ENCODE data around the gene FNIP1. TPM values are rescaled to one million over a fixed set of nuclear protein-coding genes. Genes with fewer than 3 reads are reported as not detected.
"Not testable (repeated sequence)": the region's sequence is repeated elsewhere in the genome, so short reads cannot be mapped to it uniquely, and the experiment has no call there.

Gene FNIP1
- total RNA-seq, 1 experiment from 2014 or later, result 59.4 TPM

DNA sequence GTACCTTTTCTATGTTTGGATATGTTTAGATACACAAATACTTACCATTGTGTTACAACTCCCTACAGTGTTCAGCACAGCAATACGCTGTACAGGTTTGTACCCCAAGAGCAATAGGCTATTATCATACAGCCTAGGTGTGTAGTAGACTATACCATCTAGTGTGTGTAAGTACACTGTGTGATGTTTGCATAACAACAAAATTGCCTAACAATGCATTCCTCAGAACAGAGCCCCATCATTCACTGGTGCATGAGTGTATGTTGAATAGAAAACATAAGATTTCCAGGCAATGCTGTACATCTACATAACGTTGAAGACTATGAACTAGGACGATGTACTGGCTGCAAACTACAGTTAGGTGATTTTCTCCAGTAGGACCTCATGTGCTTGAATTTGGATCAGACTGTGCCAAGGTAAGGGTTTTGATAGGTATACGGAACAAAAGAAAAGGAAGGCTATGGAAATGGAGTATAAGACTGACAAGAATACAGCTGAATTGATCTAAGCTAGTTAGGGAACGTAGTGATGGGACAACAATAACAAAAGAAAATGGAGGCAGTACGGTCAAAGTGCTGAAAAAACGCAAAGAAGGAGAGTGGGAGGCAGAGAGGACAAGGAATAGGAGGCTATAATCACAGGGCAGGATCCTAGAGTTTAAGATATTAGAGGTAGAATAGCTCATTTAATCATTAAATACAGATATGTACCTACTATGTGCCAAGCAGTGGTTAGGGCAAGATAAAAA lies 46.9 kb downstream of the FNIP1 start:
- DNase-seq (ENCODE audit: low spot score), result no peak

DNA sequence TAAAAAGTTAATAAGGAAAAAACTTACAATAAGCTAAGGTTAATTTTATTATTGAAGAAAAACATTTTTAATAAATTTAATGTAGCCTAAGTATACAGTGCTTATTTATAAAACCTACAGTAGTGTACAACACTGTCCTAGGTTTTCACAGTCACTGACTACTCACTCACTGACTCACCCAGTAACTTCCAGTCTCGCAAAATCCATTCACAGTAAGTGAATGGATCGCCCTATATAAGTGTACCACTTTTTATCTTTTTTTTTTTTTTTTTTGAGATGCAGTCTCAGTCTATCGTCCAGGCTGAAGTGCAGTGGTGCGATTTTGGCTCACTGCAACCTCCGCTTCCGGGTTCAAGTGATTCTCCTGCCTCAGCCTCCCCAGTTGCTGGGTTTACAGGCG lies 47.7 kb downstream of the FNIP1 start:
- DNase-seq (ENCODE audit: low spot score), result peak; percentile 55

DNA sequence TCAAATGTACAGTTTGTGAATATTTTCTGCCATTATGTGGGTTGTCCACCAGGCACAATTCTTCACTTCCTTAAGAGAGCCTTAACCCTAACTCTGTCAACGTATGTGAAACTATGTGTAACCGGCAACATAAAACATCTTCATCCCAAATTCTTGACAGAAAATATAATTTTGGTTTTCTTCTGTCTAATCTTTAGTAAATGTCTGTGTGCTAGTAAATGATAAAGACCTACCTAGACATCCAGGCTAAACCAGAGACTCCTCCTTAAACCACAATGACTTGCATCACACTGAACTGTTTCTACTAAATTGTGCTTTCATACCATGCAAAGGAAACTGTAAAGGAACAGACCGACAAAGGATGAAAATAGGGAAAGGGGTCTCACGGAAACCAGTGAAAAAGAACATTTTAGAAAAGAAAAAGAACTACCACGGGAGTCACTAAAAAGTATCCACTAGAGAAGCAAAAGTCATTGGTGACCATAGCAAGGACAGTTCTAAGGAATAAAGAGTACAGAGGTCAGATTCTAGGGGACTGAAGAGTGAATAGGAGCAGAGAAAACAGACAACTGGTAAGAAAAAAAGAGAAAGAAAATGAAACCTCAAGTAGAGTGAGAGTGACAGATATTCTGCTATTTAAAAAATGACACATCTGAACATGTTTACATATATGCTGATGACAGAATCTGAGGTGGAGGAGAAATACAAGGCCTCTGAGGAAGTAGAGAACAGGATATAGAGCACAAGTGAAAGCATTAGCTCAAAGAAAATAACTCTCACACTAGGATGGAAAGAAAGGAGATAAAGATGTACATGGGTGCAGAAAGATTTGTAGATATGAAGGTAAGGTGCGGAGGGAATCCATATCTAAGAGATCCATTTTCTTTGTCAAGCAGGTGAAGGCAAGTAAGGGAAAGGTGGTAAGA lies 49.4 kb downstream of the FNIP1 start:
- peak; percentile 19 for DNase-seq (ENCODE audit: low spot score)

- no peak for DNase-seq (ENCODE audit: low spot score)
Observed at GRCh38 chr5:131746423-131746822, 50.4 kb downstream of the FNIP1 start.

DNA sequence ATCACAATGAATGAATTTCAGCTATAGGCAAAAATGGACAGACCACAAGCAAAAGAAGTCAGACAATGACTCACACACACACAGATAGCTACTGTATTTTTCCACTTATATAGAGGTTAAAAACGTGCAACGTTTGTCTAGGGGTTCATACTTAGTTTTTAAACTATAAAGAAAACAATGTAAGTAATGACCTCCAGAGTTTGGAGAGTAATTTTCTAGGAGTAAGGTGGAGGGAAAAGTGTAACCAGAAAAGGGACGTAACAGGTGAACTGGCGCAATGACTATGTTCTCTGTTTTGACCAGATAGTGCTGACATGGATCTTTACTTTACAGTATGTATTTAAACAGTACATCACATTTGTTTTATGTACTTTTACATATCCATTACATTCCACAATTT lies 51.1 kb downstream of the FNIP1 start:
- DNase-seq (ENCODE audit: low spot score), result peak; percentile 5

DNA sequence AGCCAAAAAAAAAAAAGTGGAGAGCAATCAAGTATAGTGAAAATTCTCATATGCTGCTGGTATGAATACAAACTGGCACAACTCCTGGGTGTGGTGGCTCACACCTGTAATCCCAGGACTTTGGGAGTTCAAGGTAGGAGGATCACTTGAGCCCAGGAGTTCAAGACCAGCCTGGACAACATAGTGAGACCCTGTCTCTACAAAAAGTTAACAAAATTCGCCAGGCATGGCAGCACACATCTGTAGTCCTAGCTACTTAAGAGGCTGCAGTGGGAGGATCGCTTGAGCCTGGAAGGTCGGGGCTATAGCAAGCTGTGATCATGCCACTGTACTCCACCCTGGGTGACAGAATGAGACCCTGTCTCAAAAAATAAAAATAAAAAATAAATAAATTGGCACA lies 51.7 kb downstream of the FNIP1 start:
- no peak for DNase-seq (ENCODE audit: low spot score)

GRCh38 chr5:131740477-131740876 lies 56.3 kb downstream of the FNIP1 start:
- DNase-seq (ENCODE audit: low spot score), result no peak

DNA sequence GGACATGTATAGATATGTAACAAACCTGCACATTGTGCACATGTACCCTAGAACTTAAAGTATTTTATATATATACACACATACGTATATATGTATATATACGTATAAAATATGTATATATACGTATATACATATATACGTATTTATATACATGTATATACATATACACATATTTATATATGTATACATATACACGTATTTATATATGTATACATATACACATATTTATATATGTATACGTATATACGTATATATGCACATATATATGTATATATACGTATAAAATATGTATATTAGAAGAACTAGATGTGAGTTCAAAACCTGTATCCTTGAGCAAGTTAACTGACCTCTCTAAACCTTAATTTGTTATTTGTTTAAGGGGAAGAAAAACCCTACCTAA lies 61.4 kb downstream of the FNIP1 start:
- no peak for DNase-seq (ENCODE audit: low spot score)

- DNase-seq (ENCODE audit: low spot score), result not testable (repeated sequence)
Observed at GRCh38 chr5:131734939-131735338, 61.9 kb downstream of the FNIP1 start.

DNA sequence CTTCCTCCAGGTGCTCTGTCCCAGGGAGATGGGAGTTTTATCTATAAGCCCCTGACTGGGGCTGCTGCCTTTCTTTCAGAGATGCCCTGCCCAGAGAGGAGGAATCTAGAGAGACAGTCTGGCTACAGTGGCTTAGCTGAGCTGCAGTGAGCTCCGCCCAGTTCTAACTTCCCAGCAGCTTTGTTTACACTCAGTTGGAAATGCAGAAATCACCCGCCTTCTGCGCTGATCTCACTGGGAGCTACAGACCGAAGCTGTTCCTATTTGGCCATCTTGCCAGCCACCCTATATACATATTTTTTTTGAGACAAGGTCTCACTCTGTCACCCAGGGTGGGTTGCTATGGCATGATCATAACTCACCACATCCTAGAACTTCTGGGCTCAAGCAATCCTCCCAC lies 67.5 kb downstream of the FNIP1 start:
- not testable (repeated sequence) for DNase-seq (ENCODE audit: low spot score)

- not testable (repeated sequence) for DNase-seq (ENCODE audit: low spot score)
Observed at GRCh38 chr5:131724089-131724488, 72.7 kb downstream of the FNIP1 start.

- no peak for DNase-seq (ENCODE audit: low spot score)
Observed at GRCh38 chr5:131720714-131721113, 76.1 kb downstream of the FNIP1 start.

DNA sequence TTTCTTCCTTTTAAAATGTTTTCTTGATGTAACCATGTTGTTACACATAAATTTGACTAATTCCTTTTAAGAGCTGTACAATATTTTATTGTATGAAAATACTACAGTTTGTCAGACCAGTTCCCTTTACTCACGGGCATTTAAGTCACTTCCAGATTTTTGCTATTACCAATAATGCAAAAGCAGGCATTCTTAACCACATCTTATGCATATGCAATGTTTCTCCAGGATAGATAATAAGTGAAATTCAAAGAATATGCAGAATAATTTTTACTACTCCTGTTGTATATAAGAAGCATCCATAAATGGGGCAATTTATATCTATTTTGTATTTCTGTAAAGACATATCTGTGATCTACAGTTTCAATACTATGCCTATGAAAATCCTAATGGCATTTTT lies 77.3 kb downstream of the FNIP1 start:
- DNase-seq (ENCODE audit: low spot score), result no peak

GRCh38 chr5:131718487-131719014 lies 78.3 kb downstream of the FNIP1 start:
- no peak for DNase-seq (ENCODE audit: low spot score)

GRCh38 chr5:131717164-131717563 lies 79.7 kb downstream of the FNIP1 start:
- DNase-seq (ENCODE audit: low spot score), result not testable (repeated sequence)

GRCh38 chr5:131716650-131717049 lies 80.2 kb downstream of the FNIP1 start:
- DNase-seq (ENCODE audit: low spot score), result no peak

DNA sequence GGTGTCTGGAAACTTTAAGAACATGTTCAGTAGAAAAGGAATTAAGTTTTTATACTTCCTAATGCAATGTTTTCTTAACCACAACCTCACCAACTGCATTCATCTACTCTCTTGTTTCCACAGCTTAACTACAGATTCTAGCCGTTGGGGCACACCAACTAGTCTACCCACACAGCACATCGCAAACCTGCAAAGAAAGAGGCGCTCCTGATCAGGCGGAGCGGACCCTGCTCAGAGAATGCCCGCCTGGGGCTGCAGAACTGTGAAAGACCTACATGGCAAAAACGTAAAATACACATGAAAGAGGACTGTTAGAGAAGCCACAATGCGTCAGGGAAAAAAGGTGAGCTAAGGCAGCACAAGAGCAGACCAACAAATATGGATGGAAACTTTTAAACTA lies 86.4 kb downstream of the FNIP1 start:
- no peak for DNase-seq (ENCODE audit: low spot score)

- DNase-seq (ENCODE audit: low spot score), result no peak
Observed at GRCh38 chr5:131709043-131709442, 87.8 kb downstream of the FNIP1 start.

- no peak for DNase-seq (ENCODE audit: low spot score)
Observed at GRCh38 chr5:131706281-131706680, 90.5 kb downstream of the FNIP1 start.

- no peak for DNase-seq (ENCODE audit: low spot score)
Observed at GRCh38 chr5:131694926-131695325, 101.9 kb downstream of the FNIP1 start.

GRCh38 chr5:131693894-131694293 lies 102.9 kb downstream of the FNIP1 start:
- no peak for DNase-seq (ENCODE audit: low spot score)

DNA sequence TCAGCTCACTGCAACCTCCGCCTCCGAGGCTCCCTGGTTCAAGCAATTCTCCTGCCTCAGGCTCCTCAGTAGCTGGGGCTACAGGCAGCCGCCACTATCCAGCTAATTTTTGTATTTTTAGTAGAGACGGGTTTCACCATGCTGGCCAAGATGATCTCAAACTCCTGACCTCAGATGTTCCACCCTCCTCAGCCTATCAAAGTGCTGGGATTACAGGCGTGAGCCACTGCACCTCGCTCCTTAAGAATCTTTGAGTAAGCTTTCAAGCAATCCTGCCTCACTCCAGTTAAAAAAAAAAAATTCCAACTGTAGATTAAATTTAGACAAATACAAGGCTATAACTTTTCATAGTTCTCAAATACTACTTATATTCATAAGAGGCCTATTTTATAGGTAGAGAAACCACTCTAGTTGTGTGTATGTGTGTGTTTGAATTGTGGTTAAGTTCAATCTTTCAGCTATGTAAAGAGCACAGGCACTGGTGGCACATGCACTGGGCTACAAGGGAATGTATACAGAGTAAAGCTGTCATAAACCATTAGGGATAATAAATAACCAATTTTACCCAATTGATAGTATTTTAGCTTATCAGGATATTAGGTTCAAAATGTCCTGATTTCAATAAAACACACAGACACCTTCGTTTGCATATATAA lies 111.2 kb downstream of the FNIP1 start:
- DNase-seq (ENCODE audit: low spot score), result no peak
